ENCODE measurements around the gene CNTLN. TPM values are rescaled to one million over a fixed set of nuclear protein-coding genes. Genes with fewer than 3 reads are reported as not detected.
"Not testable (repeated sequence)": the region's sequence is repeated elsewhere in the genome, so short reads cannot be mapped to it uniquely, and the experiment has no call there.

Gene CNTLN
- total and polyA plus RNA-seq, 9 of the 15 experiments (the other 6 are each of a cell fraction or from before 2014, with no cell fraction given): 0.08 TPM; not detected in 8

GRCh38 chr9:17290673-17291072 lies 155.8 kb downstream of the CNTLN start:
- H3K4me2 ChIP-seq (ENCODE audit: insufficient read depth, low read length); intact Hi-C loops (cut with micrococcal nuclease); in situ Hi-C loops (cut with MboI); H4K20me1 ChIP-seq (replicated peaks; ENCODE audit: control insufficient read depth, insufficient read depth, low read length); H3K27me3 ChIP-seq (ENCODE audit: control insufficient read depth in 2 of 2, insufficient read depth in 2 of 2, low read length in 2 of 2); POLR2A ChIA-PET; H3K27ac ChIP-seq (ENCODE audit: extremely low read depth, low read depth, low read length); H3K9me3 ChIP-seq (replicated peaks; ENCODE audit: control insufficient read depth, insufficient read depth, low read depth, low read length); DNase-seq (ENCODE audit: extremely low read depth in 1 of 4, low spot score in 3 of 4); CTCF ChIA-PET (ENCODE audit: low intra/inter-chr PET ratio); H3K36me3 ChIP-seq (ENCODE audit: control insufficient read depth, insufficient read depth, low read length); H3K79me2 ChIP-seq (ENCODE audit: control insufficient read depth, insufficient read depth, low read length); BruUV-seq (replicated peaks); H3K9ac ChIP-seq (ENCODE audit: insufficient read depth in 1 of 2, low read depth in 2 of 2, low read length in 2 of 2); FAIRE-seq; H3K9me1 ChIP-seq (ENCODE audit: control insufficient read depth, insufficient read depth, low read length); H2AFZ ChIP-seq (ENCODE audit: low read depth, low read length); H3K4me3 ChIP-seq; H3K4me1 ChIP-seq (replicated peaks in 1 of 2; ENCODE audit: control insufficient read depth in 2 of 2, insufficient read depth in 2 of 2, low read length in 2 of 2); ATAC-seq: not testable (repeated sequence)
- WGBS (ENCODE audit: insufficient coverage, low coverage, missing lambda C conversion rate): 0% methylated on average over 1 of the region's 22 CpGs

DNA sequence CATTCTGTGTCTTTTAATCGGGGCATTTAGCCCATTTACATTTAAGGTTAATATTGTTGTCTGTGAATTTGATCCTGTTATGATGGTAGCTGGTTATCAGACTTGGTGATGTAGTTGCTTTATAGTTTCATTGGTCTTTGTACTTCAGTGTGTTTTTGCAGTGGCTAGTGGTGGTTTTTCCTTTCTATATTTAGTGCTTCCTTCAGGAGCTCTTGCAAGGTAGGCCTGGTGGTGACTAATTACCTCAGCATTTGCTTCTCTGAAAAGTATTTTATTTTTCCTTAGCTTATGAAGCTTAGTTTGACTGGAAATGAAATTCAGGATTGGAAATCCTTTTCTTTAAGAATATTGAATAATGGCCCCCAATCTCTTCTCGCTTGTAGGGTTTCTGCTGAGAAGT lies 156.9 kb downstream of the CNTLN start:
- Histone ChIP-seq H3K4me1 (replicated peaks in 1 of 2; ENCODE audit: control insufficient read depth in 2 of 2, insufficient read depth in 2 of 2, low read length in 2 of 2) (no peaks in the 10 kb centered on the region), H2AFZ (ENCODE audit: low read depth, low read length) (no peak overlapping the region), H3K79me2 (ENCODE audit: control insufficient read depth, insufficient read depth, low read length) (no peaks in the 10 kb centered on the region), H3K9me1 (ENCODE audit: control insufficient read depth, insufficient read depth, low read length) (no peaks in the 10 kb centered on the region), H3K9me3 (replicated peaks; ENCODE audit: control insufficient read depth, insufficient read depth, low read depth, low read length) (no peaks in the 10 kb centered on the region), H3K36me3 (ENCODE audit: control insufficient read depth, insufficient read depth, low read length) (no peaks in the 10 kb centered on the region), H3K9ac (ENCODE audit: insufficient read depth in 1 of 2, low read depth in 2 of 2, low read length in 2 of 2) (no peak overlapping the region), H3K4me2 (ENCODE audit: insufficient read depth, low read length) (no peak overlapping the region), H3K27me3 (ENCODE audit: control insufficient read depth in 2 of 2, insufficient read depth in 2 of 2, low read length in 2 of 2) (no peaks in the 10 kb centered on the region), H3K4me3 (no peak overlapping the region), H4K20me1 (replicated peaks; ENCODE audit: control insufficient read depth, insufficient read depth, low read length) (no peaks in the 10 kb centered on the region), H3K27ac (ENCODE audit: extremely low read depth, low read depth, low read length) (no peak overlapping the region)
- intact Hi-C loops (cut with micrococcal nuclease): no loop called here
- ATAC-seq (no peak), FAIRE-seq (no peak), DNase-seq (ENCODE audit: extremely low read depth in 1 of 4, low spot score in 3 of 4) (no peak)
- BruUV-seq (replicated peaks): no TSS peak
- in situ Hi-C loops (cut with MboI): no loop called here
- ChIA-PET CTCF (ENCODE audit: low intra/inter-chr PET ratio) (no interaction called here), POLR2A (no interaction called here)
- 0% methylated on average over 2 of the region's 2 CpGs for WGBS (ENCODE audit: insufficient coverage, low coverage, missing lambda C conversion rate)
- no peak for TF ChIP-seq XRCC5 (IDR thresholded peaks at IDR 0.05; ENCODE audit: low read depth, low read length)
- TF ChIP-seq SIN3B (IDR thresholded peaks at IDR 0.05; ENCODE audit: low read depth): no peak
- TF ChIP-seq ZNF609 (CRISPR knock-in tag; IDR thresholded peaks at IDR 0.05; ENCODE audit: borderline replicate concordance): no peak
- TF ChIP-seq, protein P1, sequence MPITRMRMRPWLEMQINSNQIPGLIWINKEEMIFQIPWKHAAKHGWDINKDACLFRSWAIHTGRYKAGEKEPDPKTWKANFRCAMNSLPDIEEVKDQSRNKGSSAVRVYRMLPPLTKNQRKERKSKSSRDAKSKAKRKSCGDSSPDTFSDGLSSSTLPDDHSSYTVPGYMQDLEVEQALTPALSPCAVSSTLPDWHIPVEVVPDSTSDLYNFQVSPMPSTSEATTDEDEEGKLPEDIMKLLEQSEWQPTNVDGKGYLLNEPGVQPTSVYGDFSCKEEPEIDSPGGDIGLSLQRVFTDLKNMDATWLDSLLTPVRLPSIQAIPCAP (CRISPR knock-in tag; IDR thresholded peaks at IDR 0.05; ENCODE audit: borderline replicate concordance): no peak
- no peak for TF ChIP-seq FOS (IDR thresholded peaks at IDR 0.05; ENCODE audit: extremely low read depth, insufficient read length)
- TF ChIP-seq RNF2 (IDR thresholded peaks at IDR 0.05): no peak
- TF ChIP-seq RUNX1 (IDR thresholded peaks at IDR 0.05; ENCODE audit: low read depth): no peak
